ENCODE measurements around the gene JPH4.
A peak's percentile ranks its signal among the peaks of the same experiment; 100 is the strongest.

DNA sequence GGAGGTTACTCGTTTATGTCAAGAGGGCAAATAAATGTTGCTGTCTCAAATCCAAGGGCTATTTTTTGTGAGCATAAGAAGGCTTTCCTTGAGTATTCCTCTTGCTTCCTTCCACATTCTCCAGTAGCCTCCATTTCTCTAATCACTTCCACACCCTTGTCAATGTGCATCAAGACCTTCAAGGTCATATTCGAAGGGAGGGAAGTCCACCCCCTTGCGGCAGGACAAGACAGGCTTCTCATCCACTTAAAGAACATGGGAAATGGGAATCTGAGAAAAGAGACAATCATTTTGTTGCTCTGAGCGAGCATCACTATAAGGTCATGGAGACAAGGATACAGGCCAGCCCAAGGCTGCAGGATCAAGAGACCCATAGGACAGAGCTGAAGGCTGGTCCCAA, 44.4 kb upstream of the JPH4 start:
- TF ChIP-seq CTCF (IDR thresholded peaks at IDR 0.05) = peak in 1 of 7 experiments; percentile 6
- TF ChIP-seq POLR2A (IDR thresholded peaks at IDR 0.05) = no peak

Data from body of pancreas (tissue), 4 donors.